ENCODE data around the gene CHAT. TPM values are rescaled to one million over a fixed set of nuclear protein-coding genes. Genes with fewer than 3 reads are reported as not detected.

The CHAT gene
- total RNA-seq, 1 experiment from 2014 or later, result not detected

GRCh38 chr10:49577182-49577925 lies 36.5 kb upstream of the CHAT start:
- BruUV-seq (replicated peaks), result no TSS peak
- CTCF ChIA-PET, result interaction anchor here (0.6 kb wide), 2 partner anchors 56 to 873 kb away, joined by 3 read pairs; no protein-coding TSS in a partner anchor
- in situ Hi-C loops (cut with HindIII; ENCODE audit: low pct_unique_long_range_greater_than_20kb, low sequenced_read_pairs), result no loop called here

GRCh38 chr10:49578392-49578791 lies 35.4 kb upstream of the CHAT start:
- no TSS peak for BruUV-seq (replicated peaks)
- intact Hi-C loops (cut with micrococcal nuclease; ENCODE audit: unreplicated experiment) (no loop called here), in situ Hi-C loops (cut with HindIII; ENCODE audit: low pct_unique_long_range_greater_than_20kb, low sequenced_read_pairs) (no loop called here)
- ChIA-PET POLR2A (no interaction called here), CTCF (interaction anchor here (0.6 kb wide), 1 partner anchor 874 kb away, joined by 3 read pairs; no protein-coding TSS in a partner anchor)
- no peak for ATAC-seq
- no peaks in the 10 kb centered on the region for H3K36me3 ChIP-seq (ENCODE audit: control insufficient read depth, insufficient read depth, low read length)
- H3K4me3 ChIP-seq (ENCODE audit: low read depth in 2 of 2, low read length in 2 of 2), result no peak overlapping the region
- H3K9me3 ChIP-seq (ENCODE audit: control insufficient read depth, insufficient read depth, low read depth, low read length), result no peaks in the 10 kb centered on the region
- H3K4me1 ChIP-seq (ENCODE audit: control insufficient read depth, insufficient read depth, low read length), result no peaks in the 10 kb centered on the region
- TF ChIP-seq POLR2AphosphoS5 (IDR thresholded peaks at IDR 0.05; ENCODE audit: low read depth, low read length) (no peak), REST (IDR thresholded peaks at IDR 0.05; ENCODE audit: insufficient read depth in 1 of 2, low read depth in 2 of 2, low read length in 1 of 2) (no peak), TCF7L2 (IDR thresholded peaks at IDR 0.05; ENCODE audit: low read depth, low read length) (no peak), CTCF (IDR thresholded peaks at IDR 0.05) (no peak), SIN3A (IDR thresholded peaks at IDR 0.05; ENCODE audit: borderline replicate concordance, insufficient read depth, low read depth, low read length) (no peak)
- no peak overlapping the region for H3K27ac ChIP-seq (ENCODE audit: low read length)
- no peak for DNase-seq (ENCODE audit: low read depth, low spot score)
- H3K27me3 ChIP-seq (ENCODE audit: control insufficient read depth, insufficient read depth, low read length), result no peaks in the 10 kb centered on the region; the same call in 1 of the 2 replicates

More at GRCh38 chr10:49577182-49577925, 36.5 kb upstream of the CHAT start:
- no peaks in the 10 kb centered on the region for H3K4me1 ChIP-seq (ENCODE audit: control insufficient read depth, insufficient read depth, low read length)
- POLR2A ChIA-PET, result no interaction called here
- no peaks in the 10 kb centered on the region for H3K36me3 ChIP-seq (ENCODE audit: control insufficient read depth, insufficient read depth, low read length)
- ATAC-seq (no peak), DNase-seq (ENCODE audit: low read depth, low spot score) (no peak)
- no peaks in the 10 kb centered on the region; the same call in 1 of the 2 replicates for H3K27me3 ChIP-seq (ENCODE audit: control insufficient read depth, insufficient read depth, low read length)
- H3K27ac ChIP-seq (ENCODE audit: low read length), result no peak overlapping the region
- intact Hi-C loops (cut with micrococcal nuclease; ENCODE audit: unreplicated experiment), result no loop called here
- H3K4me3 ChIP-seq (ENCODE audit: low read depth in 2 of 2, low read length in 2 of 2), result no peak overlapping the region
- no peaks in the 10 kb centered on the region for H3K9me3 ChIP-seq (ENCODE audit: control insufficient read depth, insufficient read depth, low read depth, low read length)
- no peak for TF ChIP-seq POLR2AphosphoS5 (IDR thresholded peaks at IDR 0.05; ENCODE audit: low read depth, low read length)
- TF ChIP-seq REST (IDR thresholded peaks at IDR 0.05; ENCODE audit: insufficient read depth in 1 of 2, low read depth in 2 of 2, low read length in 1 of 2), result no peak
- no peak for TF ChIP-seq SIN3A (IDR thresholded peaks at IDR 0.05; ENCODE audit: borderline replicate concordance, insufficient read depth, low read depth, low read length)
- TF ChIP-seq TCF7L2 (IDR thresholded peaks at IDR 0.05; ENCODE audit: low read depth, low read length), result no peak
- no peak for TF ChIP-seq CTCF (IDR thresholded peaks at IDR 0.05)

Measured in Panc1 (cell line).